Peyer's patch (tissue), 4 donors: ENCODE measurements around the gene PFDN2. TPM values are rescaled to one million over a fixed set of nuclear protein-coding genes. Genes with fewer than 3 reads are reported as not detected.
A peak's percentile ranks its signal among the peaks of the same experiment; 100 is the strongest.

Experiments used
- DNase-seq, 3 donors: peaks; one replicate each; pipeline ENCODE4 v3.0.0-alpha.2; 2017 to 2019
- H3K27ac ChIP-seq, 4 donors: fragments of 200-600 bp; sonication (generic); one replicate each; pipeline ENCODE4 v1.5.1; 2016 to 2019
- H3K27me3 ChIP-seq, 2 donors: fragments of 200-600 bp; sonication (generic); one replicate each; pipeline ENCODE4 v1.5.1; 2019
- H3K36me3 ChIP-seq, 3 donors: fragments of 200-600 bp; sonication (generic); one replicate each; pipeline ENCODE4 v1.5.1; 2016 to 2019
- H3K4me1 ChIP-seq, 4 donors: fragments of 200-600 bp; sonication (generic); one replicate each; pipeline ENCODE4 v1.5.1; 2016 to 2019
- H3K4me3 ChIP-seq, 4 donors: fragments of 200-600 bp; sonication (generic); 1 replicate in 3 of 4; 2 replicates in 1 of 4; pipeline ENCODE4 v1.5.1; 2016 to 2019; ENCODE audit warnings: mild to moderate bottlenecking in 1 of 4
- H3K9me3 ChIP-seq, 4 donors: fragments of 200-600 bp; sonication (generic); one replicate each; pipeline ENCODE4 v1.5.1; 2016 to 2019; ENCODE audit warnings: mild to moderate bottlenecking in 1 of 4
- CTCF ChIP-seq, 6 experiments: fragments of 450-650 bp in 4 of 6; fragments of 200-600 bp in 2 of 6; sonication (generic) in 1 of 6; IDR thresholded peaks; one replicate each; pipeline ENCODE4 v1.5.1; 2017 to 2019; ENCODE audit warnings: antibody characterized with exemption in 6 of 6, mild to moderate bottlenecking in 3 of 6, moderate library complexity in 1 of 6
- POLR2A ChIP-seq, 2 donors: fragments of 450-650 bp; IDR thresholded peaks; one replicate each; pipeline ENCODE4 v1.5.1; 2017; ENCODE audit warnings: antibody characterized with exemption in 2 of 2, mild to moderate bottlenecking in 2 of 2, moderate library complexity in 2 of 2
- total RNA-seq, 4 donors: library from RNA; depleted of rRNA; stranded (reverse); fragments of >200 nt; gene quantifications; one replicate each; pipeline ENCODE4 v1.1.0, GENCODE V29; 2016

Gene PFDN2
- total RNA-seq, 4 donors from 2014 or later = 11.6 to 68.5 (median 15.2) TPM

- Histone ChIP-seq H3K36me3 (no peaks in the 10 kb centered on the region), H3K4me1 (no peaks in the 10 kb centered on the region), H3K27me3 (no peaks in the 10 kb centered on the region), H3K27ac (no peak overlapping the region), H3K9me3 (no peaks in the 10 kb centered on the region), H3K4me3 (no peak overlapping the region)
- TF ChIP-seq POLR2A (IDR thresholded peaks at IDR 0.05) (no peak), CTCF (IDR thresholded peaks at IDR 0.05) (no peak)
- no peak for DNase-seq
Observed at GRCh38 chr1:161145832-161146231, 28.0 kb upstream of the PFDN2 start.

- TF ChIP-seq CTCF (IDR thresholded peaks at IDR 0.05) (no peak), POLR2A (IDR thresholded peaks at IDR 0.05) (no peak)
- H3K27me3 ChIP-seq = no peaks in the 10 kb centered on the region
- no peak overlapping the region for H3K27ac ChIP-seq
- H3K4me1 ChIP-seq = no peaks in the 10 kb centered on the region
- no peaks in the 10 kb centered on the region for H3K9me3 ChIP-seq
- no peak for DNase-seq
- H3K4me3 ChIP-seq = no peak overlapping the region
- no peaks in the 10 kb centered on the region for H3K36me3 ChIP-seq
Observed at GRCh38 chr1:161140755-161141400, 23.0 kb upstream of the PFDN2 start.

- DNase-seq = peak in 2 of 3 donors; percentile 44 to 68
- H3K4me3 ChIP-seq = no peak overlapping the region
- TF ChIP-seq CTCF (IDR thresholded peaks at IDR 0.05) = peak in 4 of 6 experiments; percentile 45 to 60 (median 55)
- TF ChIP-seq POLR2A (IDR thresholded peaks at IDR 0.05) = no peak
- no peaks in the 10 kb centered on the region for H3K27me3 ChIP-seq
- H3K27ac ChIP-seq = no peak overlapping the region
- H3K9me3 ChIP-seq = no peaks in the 10 kb centered on the region
- H3K36me3 ChIP-seq = no peaks in the 10 kb centered on the region
- H3K4me1 ChIP-seq = no peaks in the 10 kb centered on the region
Observed at GRCh38 chr1:161139766-161140165, 21.9 kb upstream of the PFDN2 start.

GRCh38 chr1:161138431-161138830, 20.6 kb upstream of the PFDN2 start:
- no peaks in the 10 kb centered on the region for H3K9me3 ChIP-seq
- H3K4me3 ChIP-seq = no peak overlapping the region
- no peak overlapping the region for H3K27ac ChIP-seq
- DNase-seq = no peak
- no peaks in the 10 kb centered on the region for H3K36me3 ChIP-seq
- peaks cover 0 to 9% (median 5%) of the 10 kb centered on the region in 4 donors for H3K4me1 ChIP-seq
- H3K27me3 ChIP-seq = no peaks in the 10 kb centered on the region
- TF ChIP-seq CTCF (IDR thresholded peaks at IDR 0.05) (no peak), POLR2A (IDR thresholded peaks at IDR 0.05) (no peak)

GRCh38 chr1:161137881-161138280, 20.0 kb upstream of the PFDN2 start:
- Histone ChIP-seq H3K4me3 (no peak overlapping the region), H3K9me3 (no peaks in the 10 kb centered on the region), H3K4me1 (peaks cover 0 to 9% (median 5%) of the 10 kb centered on the region in 4 donors), H3K27me3 (no peaks in the 10 kb centered on the region), H3K27ac (no peak overlapping the region), H3K36me3 (no peaks in the 10 kb centered on the region)
- TF ChIP-seq CTCF (IDR thresholded peaks at IDR 0.05) (no peak), POLR2A (IDR thresholded peaks at IDR 0.05) (no peak)
- no peak for DNase-seq
